ENCODE results near the gene SPPL2B.
"Not testable (repeated sequence)": the region's sequence is repeated elsewhere in the genome, so short reads cannot be mapped to it uniquely, and the experiment has no call there.

SPPL2B gene, protein sequence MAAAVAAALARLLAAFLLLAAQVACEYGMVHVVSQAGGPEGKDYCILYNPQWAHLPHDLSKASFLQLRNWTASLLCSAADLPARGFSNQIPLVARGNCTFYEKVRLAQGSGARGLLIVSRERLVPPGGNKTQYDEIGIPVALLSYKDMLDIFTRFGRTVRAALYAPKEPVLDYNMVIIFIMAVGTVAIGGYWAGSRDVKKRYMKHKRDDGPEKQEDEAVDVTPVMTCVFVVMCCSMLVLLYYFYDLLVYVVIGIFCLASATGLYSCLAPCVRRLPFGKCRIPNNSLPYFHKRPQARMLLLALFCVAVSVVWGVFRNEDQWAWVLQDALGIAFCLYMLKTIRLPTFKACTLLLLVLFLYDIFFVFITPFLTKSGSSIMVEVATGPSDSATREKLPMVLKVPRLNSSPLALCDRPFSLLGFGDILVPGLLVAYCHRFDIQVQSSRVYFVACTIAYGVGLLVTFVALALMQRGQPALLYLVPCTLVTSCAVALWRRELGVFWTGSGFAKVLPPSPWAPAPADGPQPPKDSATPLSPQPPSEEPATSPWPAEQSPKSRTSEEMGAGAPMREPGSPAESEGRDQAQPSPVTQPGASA

DNA sequence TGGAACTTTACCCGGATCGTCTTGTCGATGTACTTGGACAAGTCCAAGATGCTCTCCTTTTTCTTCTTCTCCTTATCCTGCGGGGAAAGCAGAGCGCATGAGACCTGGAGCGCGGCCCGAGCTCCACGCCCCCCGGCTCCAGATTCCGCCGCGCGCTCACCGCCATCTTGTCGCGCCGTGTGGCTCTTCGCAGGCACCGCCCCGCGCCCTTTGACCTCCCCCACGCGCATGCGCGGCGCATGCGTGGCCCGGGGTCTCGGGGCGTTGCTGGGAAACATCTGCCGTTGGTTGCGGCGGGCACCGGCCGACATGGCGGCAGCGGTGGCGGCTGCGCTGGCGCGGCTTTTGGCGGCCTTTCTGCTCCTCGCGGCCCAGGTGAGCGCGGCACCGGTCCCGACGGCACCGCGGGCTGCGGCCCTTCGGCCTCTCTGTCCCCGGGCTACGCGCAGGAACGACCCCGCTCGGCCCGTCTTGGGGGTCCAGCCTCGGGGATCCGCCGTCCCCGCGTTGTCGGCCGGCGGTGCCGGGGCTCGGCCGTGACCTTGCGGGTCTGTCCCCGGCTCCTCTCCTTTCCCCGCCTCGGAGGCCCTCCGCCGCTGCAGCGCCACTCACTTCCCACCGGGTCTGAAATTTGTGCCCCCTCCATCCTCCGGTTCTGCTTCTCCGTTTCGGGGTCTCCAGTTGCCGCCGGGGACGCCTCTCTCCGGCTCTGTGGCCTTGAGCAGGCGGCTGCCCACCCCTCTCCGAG is at the start of gene SPPL2B, which contains the start of gene LSM7:
TSS of gene SPPL2B (plus strand) at position 284 of the 748 bp plus-strand sequence. CDS start at position 310, 26 bp downstream.
TSS of gene LSM7 (minus strand) at position 186 of the 748 bp plus-strand sequence. CDS start at position 166, 20 bp downstream.
- DNase-seq = peak; percentile 85

DNA sequence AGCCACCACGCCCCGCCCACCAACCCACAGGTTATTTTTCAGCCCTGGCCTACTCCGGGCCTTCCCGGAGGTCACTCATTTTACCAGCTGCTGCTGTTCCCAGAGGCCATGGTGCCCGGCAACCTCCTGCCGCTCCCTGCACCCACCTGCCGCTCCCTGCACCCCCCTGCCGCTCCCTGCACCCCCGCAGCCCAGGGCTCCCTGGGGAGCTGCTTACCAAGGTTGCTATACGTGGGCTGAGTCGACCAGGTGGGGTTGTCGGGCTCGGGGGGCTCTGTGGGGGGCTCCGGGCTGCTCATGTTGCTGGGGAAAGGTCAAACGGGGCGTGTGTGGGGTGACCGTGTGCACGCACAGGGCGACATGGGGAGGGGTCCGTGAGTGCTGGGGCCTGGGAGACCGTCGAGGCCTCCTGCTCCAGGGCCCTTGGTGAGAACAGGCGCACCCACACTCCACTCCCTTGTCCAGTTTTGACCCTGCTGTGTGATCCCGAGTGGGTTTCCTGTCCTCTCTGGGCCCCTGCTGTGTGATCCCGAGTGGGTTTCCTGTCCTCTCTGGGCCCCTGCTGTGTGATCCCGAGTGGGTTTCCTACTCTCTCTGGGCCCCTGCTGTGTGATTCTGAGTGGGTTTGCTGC is 47.7 kb upstream of the SPPL2B start:
- DNase-seq = no peak

DNA sequence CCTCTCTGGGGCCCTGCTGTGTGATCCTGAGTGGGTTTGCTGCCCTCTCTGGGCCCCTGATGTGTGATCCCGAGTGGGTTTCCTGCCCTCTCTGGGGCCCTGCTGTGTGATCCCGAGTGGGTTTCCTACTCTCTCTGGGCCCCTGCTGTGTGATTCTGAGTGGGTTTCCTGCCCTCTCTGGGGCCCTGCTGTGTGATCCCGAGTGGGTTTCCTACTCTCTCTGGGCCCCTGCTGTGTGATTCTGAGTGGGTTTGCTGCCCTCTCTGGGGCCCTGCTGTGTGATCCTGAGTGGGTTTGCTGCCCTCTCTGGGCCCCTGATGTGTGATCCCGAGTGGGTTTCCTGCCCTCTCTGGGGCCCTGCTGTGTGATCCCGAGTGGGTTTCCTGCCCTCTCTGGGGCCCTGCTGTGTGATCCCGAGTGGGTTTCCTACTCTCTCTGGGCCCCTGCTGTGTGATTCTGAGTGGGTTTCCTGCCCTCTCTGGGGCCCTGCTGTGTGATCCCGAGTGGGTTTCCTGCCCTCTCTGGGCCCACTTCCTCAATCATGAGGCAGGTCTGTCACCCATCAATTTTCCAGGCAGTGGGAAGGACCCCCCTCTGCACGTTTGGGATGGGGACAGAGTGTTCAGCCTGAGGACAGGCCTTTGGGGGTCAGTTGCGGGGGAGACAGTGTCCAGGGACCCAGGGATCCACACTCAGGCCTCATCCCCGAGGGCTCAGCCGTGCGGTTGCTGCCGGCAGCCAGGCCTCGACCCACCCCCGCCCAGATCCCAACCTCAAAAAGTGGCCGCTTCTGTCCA is 47.0 kb upstream of the SPPL2B start:
- not testable (repeated sequence) for DNase-seq

DNA sequence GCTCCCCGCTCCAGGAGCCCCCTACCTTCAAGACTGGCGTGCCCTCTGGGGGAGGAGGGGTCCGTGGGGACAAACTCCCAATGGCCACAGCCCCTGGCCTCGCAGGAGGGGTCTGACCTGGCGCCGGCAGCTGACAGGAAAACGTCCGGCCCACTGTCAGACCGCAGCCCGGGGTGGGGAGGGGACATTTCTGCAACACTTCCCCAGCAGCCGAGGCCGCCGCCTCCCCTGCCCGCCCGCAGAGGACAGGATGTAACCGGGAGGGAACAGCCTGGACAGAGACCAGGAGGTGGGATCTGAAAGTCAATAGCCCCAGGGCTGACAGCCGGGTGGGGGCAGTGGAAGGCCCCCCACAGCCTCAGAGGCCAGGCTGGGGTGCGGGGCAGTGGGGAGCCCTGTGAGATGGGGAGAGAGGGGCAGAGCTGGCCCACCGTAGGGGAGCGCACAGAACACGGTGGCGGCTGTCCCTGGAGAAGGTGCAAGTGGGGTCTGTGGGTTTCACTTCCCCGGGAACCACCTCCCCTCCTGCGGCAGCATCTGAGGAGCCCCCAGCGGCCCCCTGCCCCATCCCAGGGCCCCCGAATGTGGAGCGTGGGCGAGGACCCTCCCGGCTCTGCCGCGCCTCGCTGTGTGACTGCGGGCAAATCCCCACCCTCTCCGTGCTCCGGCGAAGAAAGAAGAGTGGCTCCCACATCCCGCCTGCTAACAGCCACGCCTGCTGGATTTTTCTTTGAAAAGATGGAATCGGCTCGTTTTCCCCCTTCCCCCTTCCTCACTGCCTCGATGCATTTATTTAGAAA is 46.2 kb upstream of the SPPL2B start, which contains the start of gene PEAK3:
TSS of gene PEAK3 (minus strand) at position 114 of the 800 bp plus-strand sequence. CDS start 1,244 bp downstream, outside the sequence.
- no peak for DNase-seq

DNA sequence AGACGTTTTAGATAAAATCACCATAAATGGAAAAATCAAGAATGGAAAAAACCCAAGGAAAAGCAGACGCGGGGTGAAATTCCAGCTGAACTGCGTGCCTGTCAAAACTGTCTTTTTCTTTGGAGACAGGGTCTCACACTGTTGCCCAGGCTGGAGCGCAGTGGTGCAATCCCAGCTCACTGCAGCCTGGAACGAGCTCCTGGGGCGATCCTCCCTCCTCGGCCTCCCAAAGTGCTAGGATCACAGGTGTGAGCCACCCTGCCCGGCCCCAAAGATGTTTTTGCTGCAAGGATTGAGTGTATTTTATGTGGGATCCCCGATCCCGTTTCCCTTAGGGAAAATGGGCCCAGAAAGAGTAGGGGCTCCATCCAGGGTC is 45.6 kb upstream of the SPPL2B start:
- no peak for DNase-seq

DNA sequence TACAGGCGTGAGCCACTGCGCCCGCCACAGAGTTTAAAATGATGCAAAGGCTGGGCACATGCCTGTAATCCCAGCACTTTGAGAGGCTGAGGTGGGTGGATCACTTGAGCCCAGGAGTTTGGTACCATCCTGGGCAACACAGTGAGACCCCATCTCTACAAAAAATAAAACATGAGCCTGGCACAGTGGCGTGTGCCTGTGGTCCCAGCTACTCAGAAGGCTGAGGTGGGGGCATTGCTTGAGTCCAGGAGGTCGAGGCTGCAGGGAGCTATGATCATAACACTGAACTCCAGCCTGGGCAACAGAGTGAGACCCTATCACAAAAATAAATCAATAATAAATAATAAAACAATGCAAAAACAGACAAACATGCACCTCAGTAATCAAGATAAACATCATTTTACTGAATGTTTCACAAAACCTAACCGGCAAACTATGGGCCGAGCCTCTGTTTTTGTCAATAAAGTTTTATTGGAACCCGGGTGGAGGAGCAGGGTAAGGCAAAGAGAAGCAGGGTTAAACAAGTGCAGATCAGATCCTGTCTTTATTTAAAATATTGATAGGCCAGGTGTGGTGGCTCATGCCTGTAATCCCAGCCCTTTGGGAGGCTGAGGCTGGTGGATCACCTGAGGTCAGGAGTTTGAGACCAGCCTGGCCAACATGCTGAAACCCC is 44.5 kb upstream of the SPPL2B start:
- DNase-seq = no peak

DNA sequence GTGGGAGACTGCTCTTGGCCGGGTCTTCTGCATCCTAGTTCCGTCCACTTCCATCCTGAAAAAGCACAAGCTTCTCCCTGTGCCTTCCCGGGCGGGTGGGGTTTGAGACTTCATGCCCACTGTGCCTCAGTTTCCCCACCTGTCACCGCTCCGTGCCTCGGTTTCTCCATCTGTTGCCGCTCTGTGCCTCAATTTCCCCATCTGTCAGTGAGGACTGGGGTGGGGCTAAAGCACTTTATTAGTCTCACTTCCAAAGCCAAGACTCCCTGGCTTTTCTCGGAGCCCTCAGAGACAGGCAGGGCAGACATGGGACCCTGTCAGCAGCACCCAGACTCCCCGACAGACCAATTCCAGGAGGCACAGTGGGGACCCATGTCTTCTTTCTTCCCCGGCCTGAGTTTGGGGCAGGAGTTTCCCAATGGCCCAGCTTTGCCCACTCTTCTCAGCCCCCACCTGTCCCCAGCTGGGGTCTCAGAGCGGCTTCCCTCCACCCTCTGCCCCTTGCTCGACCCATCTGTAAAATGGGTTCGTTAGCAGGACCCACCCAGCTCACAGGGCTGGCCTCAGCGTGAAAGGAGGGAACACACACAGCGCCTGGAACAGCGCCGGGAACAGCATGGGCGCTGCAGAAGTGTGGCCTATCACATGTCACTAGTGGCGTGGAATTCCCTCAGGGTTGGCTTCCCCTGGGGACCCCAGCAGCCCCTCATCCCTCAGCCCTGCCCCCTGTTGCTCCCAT is 41.9 kb upstream of the SPPL2B start:
- DNase-seq = no peak

DNA sequence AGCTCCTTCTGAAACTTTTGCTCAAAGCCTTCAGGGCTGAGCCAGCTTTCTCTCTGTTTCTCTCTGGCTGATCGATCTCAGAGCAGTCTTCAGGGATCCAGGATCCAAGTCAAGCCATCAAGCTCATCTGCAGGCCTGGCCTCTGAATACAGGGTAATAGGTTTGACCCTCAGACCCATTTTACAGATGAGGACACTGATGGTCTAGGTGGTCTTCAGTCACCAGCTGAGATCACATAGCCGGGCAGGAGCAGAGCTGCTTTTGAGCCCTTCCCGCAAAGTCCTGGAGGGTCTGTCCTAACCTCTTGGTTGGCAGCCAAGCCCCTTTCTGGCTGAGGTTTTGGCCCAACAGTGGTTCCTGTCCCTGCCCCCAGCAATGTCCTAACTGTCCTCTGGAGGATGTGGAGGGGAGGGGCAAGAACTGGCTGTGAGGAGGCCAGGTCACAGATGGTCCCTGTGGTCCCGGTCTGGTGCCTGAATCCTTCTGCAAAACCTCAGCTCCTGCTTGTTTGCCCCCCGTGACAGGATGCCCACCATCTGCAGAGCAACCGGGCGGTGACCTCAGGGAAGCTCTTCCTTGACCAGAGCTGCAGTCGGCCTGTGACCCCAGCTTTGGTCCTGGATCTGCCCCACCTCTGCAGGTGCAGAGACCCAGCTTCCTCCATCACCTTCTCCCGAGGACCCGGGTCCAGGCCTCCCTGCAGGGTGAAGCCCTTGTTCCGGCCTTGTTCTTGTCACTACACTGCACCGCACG is 40.7 kb upstream of the SPPL2B start:
- no peak for DNase-seq

DNA sequence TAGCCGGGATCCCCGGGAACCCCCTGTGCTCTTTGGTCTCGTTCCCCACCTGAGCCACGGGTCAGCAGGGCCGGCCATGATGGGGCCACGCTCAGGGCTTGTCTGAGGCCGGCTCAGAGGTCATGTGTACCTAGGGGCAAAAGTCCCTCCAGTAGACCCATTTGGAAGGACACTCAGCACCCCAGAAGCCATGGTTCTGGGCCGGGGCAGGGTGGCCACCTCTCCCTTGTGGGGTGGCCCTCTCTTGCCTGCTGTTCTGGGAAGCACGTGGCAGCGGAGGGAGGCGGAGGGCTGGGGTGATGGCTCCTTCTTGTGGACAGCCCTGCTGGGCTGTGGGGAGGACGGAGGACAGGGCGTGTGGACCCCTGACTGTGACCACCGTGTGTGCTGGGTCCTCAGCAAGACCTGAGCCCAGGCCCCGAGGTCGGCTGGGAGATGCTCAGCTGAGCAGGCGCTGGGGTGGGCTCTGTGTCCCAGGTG is 40.1 kb upstream of the SPPL2B start:
- DNase-seq = no peak

DNA sequence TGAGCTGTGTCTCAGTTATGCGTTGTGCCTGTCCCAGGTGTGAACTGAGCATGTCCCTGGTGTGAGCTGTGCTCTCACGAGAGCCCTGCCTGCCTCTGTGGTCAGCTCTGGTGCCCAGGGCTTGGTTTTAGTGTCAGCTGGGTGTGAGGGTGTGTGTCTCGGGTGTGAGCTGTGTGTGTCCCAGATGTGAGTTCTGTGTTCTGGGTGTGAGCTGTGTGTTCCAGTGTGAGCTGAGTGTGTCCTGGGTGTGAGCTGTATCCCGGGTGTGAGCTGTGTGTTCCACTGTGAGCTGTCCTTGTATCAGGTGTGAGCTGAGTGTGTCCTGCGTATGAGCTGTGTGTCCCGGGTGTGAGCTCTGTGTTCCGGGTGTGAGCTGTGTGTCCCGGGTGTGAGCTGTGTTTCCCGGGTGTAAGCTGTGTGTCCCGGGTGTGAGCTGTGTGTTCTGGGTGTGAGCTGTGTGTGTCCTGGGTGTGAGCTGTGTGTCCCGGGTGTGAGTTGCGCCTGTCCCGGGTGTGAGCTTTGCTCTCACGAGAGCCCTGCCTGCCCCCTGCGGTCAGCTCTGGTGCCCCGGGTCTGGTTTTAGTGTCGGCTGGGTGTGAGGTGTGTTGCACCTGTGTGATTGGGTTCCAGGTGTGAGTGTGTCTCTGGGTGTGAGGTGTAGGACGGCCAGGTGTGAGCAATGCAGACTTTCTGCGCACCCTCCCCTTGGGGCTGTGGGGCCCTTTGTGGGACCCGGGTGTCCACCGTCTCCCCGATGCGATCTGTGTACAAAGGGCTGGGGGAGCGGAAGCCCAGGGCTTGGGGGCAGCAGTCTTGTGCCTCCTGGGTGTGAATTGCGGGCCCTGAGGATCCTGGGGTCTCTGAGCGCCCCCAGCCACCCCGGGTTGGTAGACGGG is 39.4 kb upstream of the SPPL2B start:
- DNase-seq = no peak

DNA sequence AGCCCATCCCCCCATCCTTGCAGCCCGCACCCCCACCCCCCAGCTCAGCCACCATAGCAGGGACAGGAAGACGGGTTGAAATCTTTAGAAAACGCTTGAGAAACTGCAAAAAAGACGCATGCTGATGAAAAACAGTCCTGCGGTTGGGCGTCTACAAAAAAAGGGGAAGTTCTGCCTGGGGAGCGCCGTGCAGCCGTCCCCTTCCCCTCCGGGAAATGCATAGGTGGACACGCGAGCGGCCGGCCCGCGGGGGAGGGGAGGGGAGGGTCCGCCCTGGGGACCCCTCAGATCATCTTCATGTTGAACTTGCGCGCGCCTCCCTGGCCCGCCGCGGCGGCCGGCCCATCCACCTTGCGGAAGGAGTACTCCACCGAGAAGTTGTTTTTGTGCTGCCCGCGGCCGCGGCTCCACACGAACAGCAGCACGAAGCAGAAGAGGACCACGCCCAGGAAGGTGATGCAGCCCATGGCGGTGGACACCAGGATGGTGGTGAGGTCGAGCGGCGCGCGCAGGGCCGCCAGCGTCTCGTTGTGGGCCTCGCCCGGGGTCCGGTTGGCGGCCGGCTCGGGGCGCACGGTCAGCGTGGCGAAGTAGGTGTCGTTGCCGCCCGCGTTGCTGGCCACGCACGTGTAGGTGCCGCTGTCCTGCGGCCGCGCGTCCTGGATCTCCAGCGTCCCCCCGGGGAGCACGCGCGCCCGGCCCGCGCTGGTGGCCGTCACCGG is 38.6 kb upstream of the SPPL2B start:
- no peak for DNase-seq

DNA sequence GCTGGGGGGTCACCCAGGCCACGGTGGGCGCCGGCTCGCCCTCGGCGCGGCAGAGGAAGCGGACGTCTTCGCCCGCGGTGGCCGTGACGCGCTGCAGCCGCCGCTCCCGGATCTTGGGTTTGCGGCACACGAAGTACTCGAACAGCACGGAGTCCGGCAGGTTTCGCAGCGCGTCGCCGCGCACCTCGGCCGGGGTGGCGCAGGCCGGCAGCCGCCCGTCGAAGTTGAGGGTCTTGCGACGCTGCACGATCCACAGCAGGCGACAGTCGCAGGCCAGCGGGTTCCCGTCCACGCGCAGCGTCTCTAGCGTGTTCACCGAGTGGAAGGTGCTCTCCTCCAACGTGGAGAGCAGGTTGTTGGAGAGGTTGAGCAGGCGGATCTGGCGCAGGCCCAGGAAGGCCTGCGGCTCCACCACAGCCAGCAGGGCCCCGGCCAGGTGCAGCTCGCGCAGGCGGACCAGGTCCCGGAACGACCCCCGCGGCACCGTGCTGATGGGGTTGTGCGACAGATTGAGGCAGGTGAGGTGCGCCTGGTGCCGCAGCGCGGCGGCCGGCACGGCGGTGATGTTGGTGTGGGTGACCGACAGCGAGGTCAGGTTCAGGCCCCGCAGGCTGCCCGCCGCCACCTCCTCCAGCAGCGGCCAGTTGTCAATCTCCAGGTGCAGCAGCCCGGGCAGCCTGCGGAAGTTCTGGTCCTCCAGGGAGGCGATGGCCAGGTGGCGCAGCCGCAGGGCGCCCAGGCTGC is 37.9 kb upstream of the SPPL2B start:
- no peak for DNase-seq

DNA sequence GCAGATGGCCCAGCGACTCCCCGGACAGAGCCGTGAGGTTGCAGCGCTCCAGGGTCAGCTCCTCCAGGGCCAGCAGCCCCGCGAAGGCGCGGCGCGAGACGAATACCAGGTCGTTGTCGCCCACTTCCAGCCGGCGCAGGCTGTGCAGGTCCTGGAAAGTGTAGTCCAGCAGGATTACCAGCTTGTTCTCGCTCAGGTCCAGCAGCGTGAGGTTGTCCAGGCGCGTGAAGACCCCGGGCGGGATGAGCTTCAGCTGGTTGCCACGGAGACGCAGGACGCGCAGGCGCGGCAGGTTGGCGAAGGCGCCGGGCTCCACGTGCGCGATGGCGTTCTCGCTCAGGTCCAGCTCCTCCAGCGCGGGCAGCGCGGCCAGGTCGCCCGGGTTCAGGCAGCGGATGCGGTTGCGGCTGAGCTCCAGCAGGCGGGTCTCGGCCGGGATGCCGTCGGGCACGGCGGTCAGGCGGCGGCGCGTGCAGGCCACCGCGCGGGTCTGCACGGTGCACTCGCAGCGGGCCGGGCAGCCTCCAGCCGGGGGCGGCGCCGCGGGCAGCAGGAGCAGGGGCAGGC is 37.2 kb upstream of the SPPL2B start:
- no peak for DNase-seq

DNA sequence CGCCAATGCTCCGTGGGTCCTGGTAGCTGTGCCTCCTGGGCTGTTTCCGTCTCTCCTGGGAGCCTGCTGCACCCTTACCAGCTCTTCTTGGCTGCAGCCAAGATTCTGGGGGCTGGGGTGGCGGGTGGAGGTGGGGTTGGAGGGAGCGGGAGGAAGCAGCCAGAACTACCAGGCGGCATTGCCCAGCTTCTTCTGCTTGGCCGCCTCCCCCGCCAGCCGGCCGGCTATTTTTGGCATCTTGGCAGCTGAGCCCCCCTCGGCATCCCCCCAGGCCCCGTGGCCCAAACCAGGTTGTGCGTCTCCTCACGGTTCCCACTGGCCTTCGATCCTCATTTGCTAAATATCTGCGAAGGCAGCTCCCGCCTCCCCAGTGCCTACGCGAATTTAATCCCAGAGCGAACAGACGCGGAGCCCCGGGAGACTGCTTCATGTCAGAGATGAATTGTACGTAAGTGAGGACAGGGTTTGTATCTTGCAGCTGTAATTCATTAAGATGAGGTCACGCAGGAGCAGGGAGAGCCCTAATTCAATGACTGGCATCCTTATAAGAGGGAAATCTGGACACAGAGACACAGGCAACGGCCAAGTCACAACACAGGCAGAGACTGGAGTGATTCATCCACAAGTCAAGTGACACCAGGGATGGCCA is 33.7 kb upstream of the SPPL2B start:
- DNase-seq = no peak

DNA sequence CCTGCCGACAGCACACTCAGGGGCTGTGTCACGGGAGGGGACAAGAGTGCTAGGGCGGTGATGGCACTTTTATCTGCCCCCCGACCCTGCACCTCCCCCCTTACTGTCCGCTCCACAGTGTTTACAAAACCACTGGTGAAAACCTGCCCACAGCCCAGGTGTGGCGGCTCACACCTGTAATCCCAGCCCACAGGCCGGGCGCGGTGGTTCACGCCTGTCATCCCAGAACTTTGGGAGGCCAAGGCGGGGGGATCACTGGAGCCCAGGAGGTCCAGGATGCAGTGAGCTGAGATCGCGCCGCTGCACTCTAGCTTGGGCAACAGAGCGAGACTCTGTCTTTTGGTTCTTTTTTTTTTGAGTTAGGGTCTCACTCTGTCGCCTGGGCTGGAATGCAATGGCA is 32.3 kb upstream of the SPPL2B start:
- no peak for DNase-seq

DNA sequence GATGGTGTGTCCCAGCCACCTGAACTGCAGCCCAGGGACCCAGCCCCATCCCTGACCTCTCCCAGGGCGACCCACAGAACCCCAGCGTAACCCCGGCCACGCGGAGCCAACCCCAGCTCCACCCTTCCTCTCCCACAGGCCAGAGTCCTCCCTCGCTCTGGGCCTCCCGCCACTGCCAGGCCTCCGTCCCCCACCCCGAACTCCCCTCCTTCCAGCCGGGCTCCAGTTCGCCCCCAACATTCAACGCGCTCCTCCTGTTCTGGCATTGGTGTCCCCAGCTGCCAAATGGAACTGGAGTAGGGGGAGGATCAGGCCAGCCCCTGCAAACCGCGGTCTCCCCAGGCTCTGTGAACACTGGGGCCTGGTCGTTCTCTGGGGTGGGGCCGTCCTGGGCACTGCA is 28.0 kb upstream of the SPPL2B start:
- no peak for DNase-seq

Measured in NCI-H1092 treated with DMSO at 0.1 percent for 48 hours (cell line).